ENCODE data around the gene FAM240B.
A peak's percentile ranks its signal among the peaks of the same experiment; 100 is the strongest.

Gene FAM240B

DNA sequence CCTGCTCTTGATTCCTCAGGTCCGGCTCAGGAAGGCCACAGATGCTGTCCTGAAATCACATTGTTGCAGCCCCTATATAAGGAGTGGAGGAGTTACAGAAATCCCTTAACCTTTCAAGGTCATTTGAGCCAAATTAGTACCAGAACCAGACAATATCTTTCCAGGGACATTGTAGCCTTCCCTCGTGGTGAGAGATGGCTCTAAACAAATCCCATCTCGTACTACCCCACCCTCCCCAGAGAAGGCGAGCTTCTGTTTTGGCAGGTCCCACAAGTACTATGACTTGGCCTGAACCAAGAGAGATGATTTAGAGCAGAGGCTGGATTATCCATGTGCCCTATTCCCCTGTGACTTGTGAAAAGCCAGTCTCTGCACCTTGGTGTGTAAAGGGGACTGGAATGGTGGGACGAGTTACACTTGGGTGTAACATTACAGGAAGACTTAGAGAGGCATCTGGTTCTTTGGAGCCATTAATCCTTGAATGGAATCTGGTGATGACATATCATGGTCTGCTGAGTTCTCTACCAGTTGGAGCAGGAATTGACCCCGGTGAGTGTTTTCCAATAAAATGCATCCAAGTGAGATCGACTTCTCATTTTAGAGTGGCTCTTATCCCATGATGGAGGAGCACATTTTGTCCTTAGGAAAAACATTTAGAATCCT lies at the start of gene FAM240B:
Gene FAM240B, minus strand, starts transcription at position 51 of the 663 bp plus-strand sequence. CDS start 16,134 bp downstream, outside the sequence.
- DNase-seq (ENCODE audit: low spot score), result no peak

DNA sequence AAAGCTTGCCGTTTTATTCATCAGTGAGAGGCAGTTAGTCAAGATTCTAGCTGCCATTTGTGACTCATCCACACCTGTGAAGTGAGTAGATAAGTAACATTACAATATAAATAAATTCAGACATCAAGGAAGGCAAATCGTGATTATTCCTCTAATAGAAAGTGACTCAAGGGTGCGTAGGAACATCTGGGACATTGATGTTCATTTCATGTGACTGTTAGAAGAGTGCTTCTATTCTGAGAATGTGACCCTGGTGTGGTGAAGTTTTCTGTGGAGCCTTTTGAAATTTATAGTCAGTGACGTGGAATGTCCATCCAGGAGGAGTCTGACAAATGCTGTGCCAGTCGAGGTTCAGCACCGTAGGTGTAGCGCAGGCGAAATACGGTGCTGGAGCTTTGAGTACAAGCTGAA lies 48.4 kb upstream of the FAM240B start:
- no peak for DNase-seq (ENCODE audit: low spot score)

DNA sequence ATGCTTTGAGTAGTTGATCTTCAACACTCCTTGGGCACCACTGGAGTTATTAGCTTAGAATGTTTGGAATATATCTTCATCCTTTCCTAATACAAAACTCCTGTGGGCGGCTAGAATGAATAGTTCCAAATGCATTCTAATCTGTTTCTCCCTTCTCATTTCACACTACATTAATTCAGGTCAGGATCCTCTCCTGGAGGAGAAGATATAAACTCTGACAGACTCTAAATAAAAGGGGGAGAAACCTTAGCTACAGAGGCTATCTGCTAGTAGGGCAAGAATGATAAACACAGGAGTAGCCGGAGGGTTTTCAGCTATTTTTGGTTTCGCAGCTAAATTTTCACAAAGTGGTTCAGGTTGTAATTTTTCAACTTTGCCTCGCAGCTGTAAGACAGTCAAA lies 45.2 kb upstream of the FAM240B start:
- DNase-seq (ENCODE audit: low spot score), result no peak

DNA sequence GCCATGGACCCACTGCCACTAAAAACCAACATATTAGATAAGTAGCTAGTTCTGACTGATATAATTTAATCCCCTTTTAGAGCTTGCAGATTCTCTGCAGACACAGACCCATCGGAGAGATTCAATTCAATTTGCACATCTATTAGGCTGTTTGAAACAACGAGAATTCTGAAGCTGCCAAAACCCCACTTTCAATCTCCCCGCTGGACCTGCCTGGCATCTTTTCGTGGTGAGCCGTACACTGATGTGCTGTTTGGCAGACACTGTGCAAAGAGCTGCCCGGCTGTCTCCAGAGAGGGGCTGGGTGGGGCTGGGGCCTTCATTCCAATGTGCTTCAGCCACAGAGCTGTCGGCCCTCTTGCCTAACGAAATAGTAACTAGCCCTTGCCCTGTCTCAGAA lies 42.1 kb upstream of the FAM240B start:
- DNase-seq (ENCODE audit: low spot score), result no peak

DNA sequence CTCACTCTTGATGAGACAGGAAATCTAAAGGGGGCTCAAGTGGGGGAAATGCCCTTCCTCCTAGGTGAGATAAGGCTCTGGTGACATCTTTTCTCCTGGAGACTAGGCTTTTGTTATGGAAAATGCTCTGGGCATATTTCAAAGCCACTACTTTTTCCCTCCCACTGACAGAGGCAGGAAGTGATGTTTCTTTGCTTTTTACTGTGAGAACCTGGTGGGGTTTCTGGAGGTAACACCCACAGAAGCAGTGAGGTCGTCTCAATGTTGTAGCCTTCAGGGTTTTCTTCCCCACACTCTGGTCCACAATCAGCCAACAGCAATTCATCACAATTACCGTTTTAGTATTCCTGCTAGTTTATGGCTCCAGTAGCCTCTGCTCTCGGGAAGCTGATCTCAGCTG lies 41.4 kb upstream of the FAM240B start:
- no peak for DNase-seq (ENCODE audit: low spot score)

DNA sequence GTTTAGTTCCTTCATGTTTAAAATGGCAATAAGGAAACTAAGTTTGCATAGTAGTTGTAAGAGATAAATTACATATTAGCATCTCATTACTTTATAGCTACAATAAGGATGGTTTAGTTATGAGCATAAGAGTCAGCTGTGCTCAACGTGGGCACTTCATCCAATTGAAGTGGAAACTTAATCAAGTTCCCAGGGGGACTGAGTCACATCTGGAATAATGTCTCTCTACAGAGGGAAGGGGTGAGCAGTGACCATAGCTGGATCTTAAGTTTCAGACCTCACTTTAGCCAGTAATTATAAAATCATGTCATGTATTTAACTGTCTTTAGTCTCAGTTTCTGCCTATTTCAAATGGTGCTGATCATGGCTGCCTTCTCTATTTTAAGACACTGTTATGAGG lies 36.8 kb upstream of the FAM240B start:
- no peak for DNase-seq (ENCODE audit: low spot score)

DNA sequence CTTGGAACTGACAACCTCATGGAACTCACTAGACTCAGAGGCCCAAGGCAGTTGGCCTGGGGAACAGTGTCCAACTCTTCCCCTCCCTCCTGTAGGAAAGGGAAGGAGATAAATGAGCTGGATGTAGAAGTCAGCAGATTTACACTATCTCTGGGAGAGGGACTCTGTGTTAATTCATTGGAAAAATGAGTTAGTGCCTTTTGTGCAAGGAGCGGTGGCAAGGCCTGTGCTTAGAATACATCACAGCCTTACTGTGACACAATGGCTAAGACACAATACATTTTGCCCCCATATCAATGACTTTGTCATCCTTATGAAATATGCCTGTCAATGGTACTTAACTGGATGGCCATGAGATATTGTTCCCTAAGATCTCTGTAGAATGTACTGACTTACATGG lies 28.0 kb upstream of the FAM240B start:
- no peak for DNase-seq (ENCODE audit: low spot score)

DNA sequence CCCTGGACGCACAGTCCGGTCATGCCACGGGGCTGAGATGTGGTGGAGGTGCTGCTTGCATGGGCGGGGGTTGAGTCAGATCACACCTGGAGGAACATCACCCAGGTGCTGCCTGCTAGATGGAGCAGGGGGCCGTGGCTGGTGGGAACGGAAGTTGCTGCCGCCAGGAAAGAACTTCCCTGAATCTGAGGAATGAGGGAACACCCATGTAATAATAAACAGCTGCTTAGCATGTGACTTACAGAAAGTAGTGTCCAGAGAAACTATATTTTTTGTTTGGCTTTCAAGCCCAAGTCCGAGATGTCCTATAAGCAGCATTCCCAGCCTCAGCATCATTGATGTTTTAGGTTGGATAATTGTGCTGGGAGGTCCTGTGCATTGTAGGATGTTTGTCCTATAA lies 27.1 kb upstream of the FAM240B start:
- DNase-seq (ENCODE audit: low spot score), result peak; percentile 3

DNA sequence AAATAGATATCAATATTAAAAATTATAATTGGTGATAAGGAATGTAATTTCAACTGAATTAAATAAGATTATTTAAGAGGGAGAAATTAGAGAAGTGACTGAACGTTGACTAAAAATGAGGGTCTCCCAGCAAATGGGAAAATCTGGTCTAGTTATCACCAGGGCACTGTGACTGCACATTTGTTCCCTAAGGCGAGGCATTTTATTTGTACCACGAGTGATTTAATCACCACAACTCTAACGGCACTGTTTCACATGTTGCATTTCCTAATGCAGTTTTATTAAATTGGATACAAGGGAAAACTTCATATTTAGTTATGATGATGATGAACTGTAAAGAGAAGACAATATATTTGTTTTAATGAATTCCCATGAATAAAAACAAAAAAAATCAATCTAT lies 26.4 kb upstream of the FAM240B start:
- no peak for DNase-seq (ENCODE audit: low spot score)

DNA sequence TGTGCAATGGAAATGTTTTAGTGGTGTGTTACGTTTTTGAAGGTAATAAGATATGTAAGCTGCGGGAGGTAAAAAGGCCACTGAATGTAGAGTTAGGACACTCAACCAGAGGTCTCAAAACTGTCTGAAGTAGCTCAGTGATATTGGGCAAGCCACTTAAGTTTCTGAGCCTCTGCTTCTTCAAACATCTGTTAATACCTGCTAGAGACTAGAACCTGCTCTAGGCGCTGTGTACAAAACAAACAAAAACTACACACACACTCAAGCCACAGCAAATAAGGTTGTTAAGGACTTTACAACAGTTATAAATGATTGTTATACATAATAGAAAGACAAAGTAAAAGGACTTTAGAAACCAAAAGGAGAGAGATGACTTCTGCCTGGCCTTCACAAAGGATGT lies 24.6 kb upstream of the FAM240B start:
- no peak for DNase-seq (ENCODE audit: low spot score)

DNA sequence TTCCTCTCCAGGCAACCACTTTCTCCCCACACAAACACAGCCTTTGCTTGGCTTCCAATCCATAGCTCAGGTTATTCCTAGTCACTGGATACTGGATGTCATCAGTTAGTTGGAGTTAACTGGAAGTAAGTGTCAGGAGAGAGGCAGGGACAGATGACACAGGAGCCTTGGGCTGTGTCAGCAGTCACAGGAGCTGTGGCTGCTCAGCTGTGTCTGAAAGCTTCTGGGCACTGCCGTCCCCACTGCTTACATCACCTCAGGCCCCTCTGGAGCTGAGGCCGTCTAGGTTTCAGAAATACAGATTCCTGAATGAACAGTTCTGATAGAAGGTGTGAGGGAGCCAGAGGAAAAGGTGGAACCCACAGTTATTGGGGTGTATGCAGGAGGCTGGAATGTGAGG lies 17.3 kb upstream of the FAM240B start:
- no peak for DNase-seq (ENCODE audit: low spot score)

DNA sequence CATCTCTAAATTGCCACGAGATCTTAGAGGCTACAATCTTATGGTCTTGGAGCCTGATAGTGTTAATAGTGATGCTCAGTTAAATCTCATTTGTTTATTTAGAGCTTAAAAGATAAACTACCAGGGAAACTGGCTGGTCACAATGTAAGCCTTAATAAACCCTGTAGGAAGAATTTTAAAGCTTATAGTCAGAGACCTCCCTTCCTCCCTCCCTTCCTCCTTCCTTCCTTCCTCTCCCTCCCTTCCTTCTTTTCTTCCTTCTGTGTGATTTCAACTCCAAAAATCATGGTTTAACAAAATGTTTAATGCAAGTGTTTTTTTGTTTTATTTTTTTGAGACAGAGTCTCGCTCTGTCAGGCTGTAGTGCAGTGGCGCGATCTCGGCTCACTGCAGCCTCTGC lies 14.9 kb upstream of the FAM240B start:
- no peak for DNase-seq (ENCODE audit: low spot score)

DNA sequence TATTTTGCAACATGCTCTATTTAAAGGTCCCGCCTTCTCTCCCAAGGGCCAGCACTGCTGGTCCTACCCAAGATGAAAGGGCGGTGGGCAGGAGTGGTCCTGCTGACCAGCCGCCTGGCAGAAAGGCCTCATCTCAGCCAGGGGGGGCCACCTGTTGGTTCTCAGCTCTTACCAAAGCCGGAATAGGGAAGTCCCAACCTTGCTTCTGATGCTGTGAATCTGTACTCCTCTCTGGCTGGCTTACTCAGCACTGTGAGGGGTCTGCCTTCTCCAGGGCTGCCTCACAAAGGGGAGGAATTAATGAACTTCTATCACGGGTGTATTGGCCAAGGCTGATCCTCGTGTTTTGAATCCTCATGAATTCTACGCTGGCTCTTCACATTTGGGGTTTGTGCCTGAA lies 13.6 kb upstream of the FAM240B start:
- no peak for DNase-seq (ENCODE audit: low spot score)

DNA sequence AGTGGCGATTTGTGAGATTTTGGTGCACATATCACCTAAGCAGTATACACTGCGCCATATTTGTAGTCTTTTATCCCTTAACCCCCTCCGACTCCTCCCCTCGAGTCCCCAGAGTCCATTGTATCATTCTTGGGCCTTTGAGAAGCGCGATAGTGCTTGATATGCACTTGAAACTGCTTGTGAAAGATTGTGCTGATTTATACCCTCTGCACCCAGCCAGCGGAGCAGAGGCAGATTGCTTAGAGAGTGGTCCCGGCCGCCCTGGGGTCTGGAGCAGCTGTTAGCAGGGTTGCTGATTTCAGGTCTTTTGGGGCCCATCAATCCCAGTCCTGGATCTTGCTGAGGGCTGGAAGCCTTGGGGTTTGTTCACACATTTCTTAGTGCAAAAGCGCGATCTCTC lies 13.0 kb upstream of the FAM240B start:
- no peak for DNase-seq (ENCODE audit: low spot score)

DNA sequence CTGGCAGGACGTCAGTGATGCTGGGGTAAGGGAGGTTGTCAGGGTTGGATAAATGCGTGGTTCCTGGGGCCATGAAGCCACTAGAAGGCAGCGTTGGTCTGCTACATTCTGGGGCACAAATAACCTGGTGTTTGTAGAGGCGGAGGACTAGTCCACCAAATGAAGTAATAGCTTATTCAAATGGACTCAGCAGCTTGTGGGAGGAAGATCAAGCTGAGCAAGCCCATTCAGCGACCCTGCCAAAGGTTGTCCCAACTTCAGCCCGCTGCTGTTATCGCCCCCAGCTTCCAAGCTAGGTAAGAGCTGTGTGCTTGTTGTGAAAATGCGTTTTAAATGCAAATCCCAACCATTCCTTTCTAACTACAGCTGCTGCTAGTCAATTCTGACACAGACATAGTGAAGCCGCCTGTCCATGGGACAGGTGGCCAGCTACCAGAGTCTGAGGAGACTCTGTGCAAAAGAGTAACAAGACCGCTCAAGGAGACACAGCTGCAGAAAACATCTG lies 7.6 kb upstream of the FAM240B start:
- DNase-seq (ENCODE audit: low spot score), result peak; percentile 38

DNA sequence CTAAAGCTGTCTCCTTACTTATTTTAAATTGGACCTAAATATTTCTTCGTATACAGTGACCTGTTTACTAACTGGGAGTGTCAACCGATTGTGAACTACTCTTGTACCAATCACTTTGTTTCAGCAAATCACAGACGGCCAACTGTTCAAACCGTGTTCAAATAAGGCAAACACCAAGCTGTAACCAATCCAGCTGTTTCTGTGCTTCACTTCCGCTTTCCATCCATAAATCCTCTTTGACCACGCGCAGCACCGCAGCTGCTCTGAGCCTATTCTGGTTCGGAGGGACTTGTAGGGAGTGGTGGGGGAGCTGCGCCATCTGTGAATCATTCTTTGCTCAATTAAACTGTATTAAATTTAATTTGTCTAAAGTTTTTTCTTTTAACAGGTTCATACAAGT lies 4.8 kb upstream of the FAM240B start:
- no peak for DNase-seq (ENCODE audit: low spot score)

DNA sequence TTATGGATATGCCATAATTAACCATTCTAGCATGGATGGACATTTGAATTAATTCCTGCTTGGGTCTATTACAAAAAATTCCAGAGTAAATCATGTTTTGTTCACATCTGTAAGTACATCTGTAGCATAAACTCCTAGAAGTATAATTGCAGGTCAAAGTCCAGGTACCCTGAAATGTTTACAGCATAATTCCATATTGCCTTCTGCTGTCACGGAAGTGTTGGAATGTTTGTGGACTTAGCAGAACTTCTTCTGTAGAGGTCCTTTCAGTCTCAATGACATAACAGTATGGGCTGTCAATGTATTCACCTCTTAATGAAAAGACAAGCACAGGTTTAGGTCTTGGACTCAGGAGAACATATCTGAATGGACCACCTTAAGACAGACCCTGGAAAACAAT lies 1.8 kb downstream of the FAM240B start:
- peak; percentile 22 for DNase-seq (ENCODE audit: low spot score)

DNA sequence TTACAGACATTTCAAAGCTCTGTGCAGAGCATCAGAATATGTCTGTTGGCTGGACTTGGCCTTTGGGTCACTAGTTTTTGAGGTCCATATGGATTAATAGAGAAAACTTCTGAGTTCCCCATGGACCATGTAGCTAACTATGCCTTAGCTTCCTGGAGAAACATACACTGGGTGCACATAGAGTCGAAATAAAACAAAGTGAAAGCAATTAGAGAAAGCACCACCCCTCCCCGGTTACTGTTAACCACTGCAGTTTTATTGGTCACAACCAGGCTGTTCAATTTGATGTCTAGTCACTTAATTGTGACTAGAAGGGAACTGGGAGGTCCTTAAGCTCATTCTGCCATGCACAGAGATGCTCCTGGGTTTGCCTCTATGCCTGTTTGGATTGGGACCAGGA lies 4.2 kb downstream of the FAM240B start:
- no peak for DNase-seq (ENCODE audit: low spot score)

DNA sequence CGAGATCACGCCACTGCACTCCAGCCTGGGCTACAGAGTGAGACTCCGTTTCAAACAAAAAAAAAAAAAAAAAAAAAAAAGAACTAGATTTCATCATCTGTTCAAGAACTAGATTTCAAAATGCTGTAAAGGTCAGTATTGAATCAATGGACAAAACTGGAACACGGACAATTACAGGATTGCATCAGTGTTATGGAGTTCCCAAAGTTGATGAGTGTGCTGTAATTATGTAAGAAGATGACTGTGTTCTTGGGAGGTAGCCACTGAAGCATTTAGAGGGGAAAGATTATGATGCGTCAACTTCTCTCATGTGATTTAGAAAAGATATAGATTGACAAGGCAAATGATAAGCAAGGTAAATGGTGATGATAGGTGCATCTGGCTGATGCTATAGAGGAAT lies 6.5 kb downstream of the FAM240B start:
- DNase-seq (ENCODE audit: low spot score), result no peak

DNA sequence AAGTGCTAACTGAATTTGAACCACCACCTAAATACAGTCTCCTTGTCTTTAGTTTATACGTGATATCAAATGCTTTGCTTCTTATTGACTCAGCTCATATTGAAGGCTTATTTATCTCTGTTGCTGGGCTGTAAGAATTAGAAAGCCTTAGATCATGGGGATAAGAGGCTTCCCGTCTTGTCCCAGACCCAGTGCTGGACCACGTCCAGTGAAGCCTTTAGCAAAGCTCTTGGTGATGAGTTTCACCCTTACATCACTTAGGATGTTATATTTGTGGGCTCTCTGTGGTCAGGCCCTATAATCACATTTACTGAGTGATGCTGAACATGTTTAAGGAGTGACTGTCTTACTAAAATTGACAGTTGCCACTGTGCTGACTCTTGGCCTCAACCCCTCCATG lies 11.2 kb downstream of the FAM240B start:
- no peak for DNase-seq (ENCODE audit: low spot score)

DNA sequence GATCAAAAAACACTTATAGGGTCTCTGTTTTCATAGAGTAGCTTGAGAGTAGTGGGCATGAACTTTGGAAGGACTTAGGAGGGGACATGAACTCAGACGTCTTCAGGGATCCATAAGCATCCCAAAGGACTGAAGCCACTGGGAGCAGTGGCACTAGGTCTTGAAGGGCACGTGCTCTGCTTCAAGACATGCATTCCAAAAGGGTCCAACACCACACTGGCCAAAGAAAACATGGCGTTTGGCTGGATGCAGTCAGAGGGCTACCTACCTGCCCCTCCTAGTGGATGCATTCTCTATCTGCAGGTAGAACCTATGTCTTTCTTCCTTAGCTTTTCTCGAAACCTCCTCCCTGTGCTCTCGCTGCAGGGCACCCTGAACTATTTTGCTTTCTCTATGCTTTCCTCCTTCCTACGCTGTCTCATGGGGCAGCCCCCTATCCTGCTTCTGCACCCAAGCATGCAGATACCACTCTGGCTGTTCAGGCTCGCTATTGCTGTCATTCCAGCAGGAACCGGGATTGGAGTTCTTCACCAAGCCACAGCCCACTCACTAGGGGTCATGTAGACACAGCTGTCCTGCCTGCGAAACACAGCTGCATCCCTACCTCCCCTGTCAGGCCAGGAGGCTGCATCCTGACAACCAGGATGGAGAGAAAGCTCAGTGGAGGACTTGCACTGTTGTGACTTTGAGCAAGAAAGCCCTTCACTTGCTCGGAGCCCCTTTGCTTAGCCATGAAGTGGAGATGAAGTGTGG lies 11.9 kb downstream of the FAM240B start:
- peak; percentile 17 for DNase-seq (ENCODE audit: low spot score)

DNA sequence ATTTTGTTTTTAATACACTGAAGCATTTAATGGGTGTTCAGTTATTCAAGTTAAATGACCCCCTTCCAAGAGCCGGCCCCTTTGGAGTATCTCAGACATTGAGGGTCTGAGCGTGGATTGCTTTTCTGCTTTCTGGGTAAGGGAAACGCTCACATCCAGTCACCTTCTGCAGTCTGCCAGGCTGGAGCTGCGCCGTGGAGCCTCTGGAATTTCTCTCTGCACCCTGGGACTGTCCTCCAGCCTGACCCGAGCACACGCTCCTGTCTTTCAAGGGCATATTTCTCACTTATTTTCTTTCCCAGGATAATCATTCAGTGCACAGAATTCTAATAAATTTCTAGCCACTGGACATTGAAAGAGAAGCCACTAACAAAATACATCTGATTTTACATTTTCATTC lies 13.4 kb downstream of the FAM240B start:
- no peak for DNase-seq (ENCODE audit: low spot score)

DNA sequence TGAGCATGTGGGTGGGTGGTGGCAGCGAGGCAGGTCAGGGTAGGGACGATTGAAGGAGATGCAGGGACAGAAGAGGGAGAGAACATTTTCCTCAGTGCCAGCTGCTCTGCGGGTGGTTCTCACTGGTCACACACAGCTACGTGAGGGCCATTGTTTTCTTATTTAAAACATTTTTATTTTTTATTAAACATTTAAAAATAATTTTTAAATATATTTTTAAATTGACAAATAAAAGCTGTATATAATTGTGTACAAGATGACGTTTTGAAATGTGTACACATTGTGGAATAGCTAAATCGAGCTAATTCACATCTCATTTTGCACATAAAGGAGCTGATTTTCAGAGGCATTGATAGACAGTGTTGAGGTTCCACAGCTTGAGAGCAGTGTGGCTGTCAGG lies 14.0 kb downstream of the FAM240B start:
- DNase-seq (ENCODE audit: low spot score), result no peak

DNA sequence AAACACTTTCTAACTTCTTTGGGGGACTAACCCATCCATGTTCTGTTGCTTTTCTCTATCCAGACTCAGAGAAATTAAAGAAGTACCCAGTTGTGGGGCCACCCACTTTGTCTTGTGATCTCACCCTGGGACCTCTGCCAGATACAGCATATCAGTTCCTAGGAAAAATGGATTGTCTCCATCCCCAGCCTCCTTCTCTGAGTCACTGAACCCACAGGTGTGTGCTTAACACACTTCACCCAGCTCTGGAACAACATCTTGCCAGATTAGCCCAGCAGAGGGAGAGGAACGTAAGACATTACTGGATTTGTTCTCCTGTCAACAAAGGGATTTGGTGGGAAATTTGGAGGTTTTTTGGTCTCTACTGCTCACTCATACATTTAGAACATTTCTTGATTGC lies 19.2 kb downstream of the FAM240B start:
- DNase-seq (ENCODE audit: low spot score), result peak; percentile 8

Data from LoVo (cell line).